Naive thymus-derived CD4-positive, alpha-beta T cell (primary cell): ENCODE results near the gene SMIM10L2A. TPM values are rescaled to one million over a fixed set of nuclear protein-coding genes. Genes with fewer than 3 reads are reported as not detected.

Source experiments
- ATAC-seq: fragments of 150-1000 bp; cut with Tn5 transposase; 2 replicates; pipeline ENCODE4 v1.10.0; 2021; ENCODE audit warnings: mild to moderate bottlenecking, moderate library complexity
- CTCF ChIA-PET: fragments of 350-600 bp; sonication (Branson Sonifier 250); formaldehyde crosslinking; loops from one replicate; lab custom pipeline; 2021; ENCODE audit warnings: antibody characterized with exemption; lab: Charles Lee
- POLR2A ChIA-PET: fragments of 350-600 bp; sonication (Branson Sonifier 250); formaldehyde crosslinking; loops from one replicate; lab custom pipeline; 2021; ENCODE audit warnings: antibody characterized with exemption, inconsistent platforms; lab: Charles Lee
- DNase-seq, 9 donors: peaks; one replicate each; pipeline versions ENCODE4 v3.0.0 to v3.0.0-alpha.2; 2020 to 2022; ENCODE audit warnings: mixed read lengths in 1 of 9
- H3K27ac ChIP-seq: one replicate; pipeline ENCODE4 v1.7.0; 2013; ENCODE audit warnings: mild to moderate bottlenecking, low read depth, low read length, moderate library complexity
- H3K27me3 ChIP-seq, 2 donors: one replicate each; pipeline ENCODE4 v1.7.0; 2013; ENCODE audit warnings: low read length in 2 of 2, mild to moderate bottlenecking in 2 of 2, moderate library complexity in 2 of 2; ENCODE audit not compliant: control insufficient read depth in 2 of 2, insufficient read depth in 2 of 2
- H3K36me3 ChIP-seq, 3 experiments: 1 replicate in 2 of 3; 2 replicates in 1 of 3; pipeline ENCODE4 v1.7.0; 2013; ENCODE audit warnings: low read length in 3 of 3, mild to moderate bottlenecking in 3 of 3, moderate library complexity in 1 of 3; ENCODE audit not compliant: insufficient read depth in 3 of 3, control insufficient read depth in 2 of 3
- H3K4me1 ChIP-seq, 2 donors: one replicate each; pipeline ENCODE4 v1.7.0; 2013; ENCODE audit warnings: low read length in 2 of 2, mild to moderate bottlenecking in 2 of 2, moderate library complexity in 1 of 2; ENCODE audit not compliant: control insufficient read depth in 2 of 2, insufficient read depth in 2 of 2
- H3K4me3 ChIP-seq: 2 replicates; pipeline ENCODE4 v1.7.0; 2013; ENCODE audit warnings: mild to moderate bottlenecking, low read length
- H3K9me3 ChIP-seq, 3 experiments: 1 replicate in 2 of 3; 2 replicates in 1 of 3; pipeline ENCODE4 v1.7.0; 2013; ENCODE audit warnings: low read length in 3 of 3; ENCODE audit not compliant: control insufficient read depth in 2 of 3
- H3K27ac Mint-ChIP-seq, 9 donors: one replicate each; pipeline ENCODE4 v1.8.0; 2020 to 2022; ENCODE audit warnings: mixed read lengths in 9 of 9, mild to moderate bottlenecking in 8 of 9, moderate library complexity in 5 of 9, inconsistent platforms in 2 of 9
- H3K27me3 Mint-ChIP-seq, 5 donors: one replicate each; pipeline ENCODE4 v1.8.0; 2021 to 2022; ENCODE audit warnings: mixed read lengths in 5 of 5, mild to moderate bottlenecking in 1 of 5
- H3K36me3 Mint-ChIP-seq, 5 donors: one replicate each; pipeline ENCODE4 v1.8.0; 2020 to 2022; ENCODE audit warnings: mixed read lengths in 5 of 5, mild to moderate bottlenecking in 3 of 5, inconsistent platforms in 1 of 5
- H3K4me1 Mint-ChIP-seq, 7 donors: one replicate each; pipeline ENCODE4 v1.8.0; 2020 to 2022; ENCODE audit warnings: mixed read lengths in 7 of 7, mild to moderate bottlenecking in 3 of 7, inconsistent platforms in 1 of 7
- H3K4me3 Mint-ChIP-seq, 10 donors: one replicate each; pipeline ENCODE4 v1.8.0; 2020 to 2022; ENCODE audit warnings: mild to moderate bottlenecking in 10 of 10, mixed read lengths in 10 of 10, moderate library complexity in 6 of 10, inconsistent platforms in 2 of 10
- H3K9me3 Mint-ChIP-seq, 11 donors: one replicate each; pipeline ENCODE4 v1.8.0; 2020 to 2022; ENCODE audit warnings: mixed read lengths in 11 of 11, mild to moderate bottlenecking in 4 of 11, inconsistent platforms in 1 of 11, moderate library complexity in 1 of 11
- intact Hi-C, 2 donors: fragments of 100-400 bp; cut with micrococcal nuclease; formaldehyde crosslinking; loops; one replicate each; pipeline ENCODE4 v1.15.1; 2023
- polyA plus RNA-seq, 2 donors: library from polyadenylated mRNA; unstranded; fragments of 300-500 nt; fragmentation: Illumina TruSeq; gene quantifications; one replicate each; pipeline ENCODE4 v1.2.3, GENCODE V29; 2021
- total RNA-seq, 6 experiments: library from RNA in 5 of 6; stranded (reverse) in 5 of 6; gene quantifications; 1 replicate in 5 of 6; 2 replicates in 1 of 6; pipeline ENCODE4 v1.2.3 and lab custom pipeline; 2021 to 2026

Gene SMIM10L2A
- total and polyA plus RNA-seq, 7 experiments from 2014 or later: 0.19 to 5.0 (median 1.3) TPM

- DNase-seq (peak in 1 of 9 donors; percentile 3), ATAC-seq (no peak)
- no peak overlapping the region for H3K4me3 ChIP-seq
- H3K4me1 Mint-ChIP-seq: no peaks in the 10 kb centered on the region
- POLR2A ChIA-PET: no interaction called here
- no peaks in the 10 kb centered on the region for H3K9me3 Mint-ChIP-seq
- no peaks in the 10 kb centered on the region for H3K4me1 ChIP-seq
- no peaks in the 10 kb centered on the region for H3K36me3 Mint-ChIP-seq
- H3K36me3 ChIP-seq: no peaks in the 10 kb centered on the region
- H3K27me3 ChIP-seq: no peaks in the 10 kb centered on the region
- CTCF ChIA-PET: interaction anchor here (0.6 kb wide), 1 partner anchor 90 kb away, joined by 3 read pairs; no protein-coding TSS in a partner anchor
- no peak overlapping the region for H3K27ac Mint-ChIP-seq
- intact Hi-C loops: no loop called here
- peaks cover 0 to 14% (median 0%) of the 10 kb centered on the region in 5 donors for H3K27me3 Mint-ChIP-seq
- no peak overlapping the region for H3K4me3 Mint-ChIP-seq
- no peak overlapping the region for H3K27ac ChIP-seq
- no peaks in the 10 kb centered on the region for H3K9me3 ChIP-seq
These were observed 42.2 kb downstream of the SMIM10L2A start for GRCh38 chrX:135463937-135464336.

- Histone ChIP-seq H3K27me3 (no peaks in the 10 kb centered on the region), H3K36me3 (no peaks in the 10 kb centered on the region), H3K4me1 (no peaks in the 10 kb centered on the region), H3K27ac (no peak overlapping the region), H3K9me3 (no peaks in the 10 kb centered on the region), H3K4me3 (no peak overlapping the region)
- H3K4me1 Mint-ChIP-seq: peaks cover 0 to 9% (median 0%) of the 10 kb centered on the region in 7 donors
- ATAC-seq (no peak), DNase-seq (no peak)
- no peak overlapping the region for H3K27ac Mint-ChIP-seq
- H3K36me3 Mint-ChIP-seq: no peaks in the 10 kb centered on the region
- no peak overlapping the region for H3K4me3 Mint-ChIP-seq
- ChIA-PET POLR2A (interaction anchor here (0.7 kb wide), 1 partner anchor 67 kb away, joined by 3 read pairs; no protein-coding TSS in a partner anchor), CTCF (no interaction called here)
- intact Hi-C loops: loop anchor here in 1 of 2 donors (2.0 kb wide), 1 partner anchor 92 kb away; no protein-coding TSS in a partner anchor
- peaks cover 0 to 21% (median 4%) of the 10 kb centered on the region in 5 donors for H3K27me3 Mint-ChIP-seq
- H3K9me3 Mint-ChIP-seq: peaks cover 0 to 1% (median 0%) of the 10 kb centered on the region in 11 donors
These were observed 54.6 kb downstream of the SMIM10L2A start for GRCh38 chrX:135476378-135476777.

GRCh38 chrX:135477576-135477975, 55.8 kb downstream of the SMIM10L2A start:
- H3K4me1 Mint-ChIP-seq: peaks cover 0 to 9% (median 0%) of the 10 kb centered on the region in 7 donors
- H3K27me3 ChIP-seq: no peaks in the 10 kb centered on the region
- no peak overlapping the region for H3K27ac ChIP-seq
- H3K27me3 Mint-ChIP-seq: peaks cover 0 to 16% (median 4%) of the 10 kb centered on the region in 5 donors
- H3K4me1 ChIP-seq: no peaks in the 10 kb centered on the region
- peaks cover 0 to 1% (median 0%) of the 10 kb centered on the region in 11 donors for H3K9me3 Mint-ChIP-seq
- H3K36me3 ChIP-seq: no peaks in the 10 kb centered on the region
- no peaks in the 10 kb centered on the region for H3K9me3 ChIP-seq
- H3K27ac Mint-ChIP-seq: no peak overlapping the region
- H3K4me3 ChIP-seq: no peak overlapping the region
- ChIA-PET POLR2A (no interaction called here), CTCF (no interaction called here)
- no peaks in the 10 kb centered on the region for H3K36me3 Mint-ChIP-seq
- no peak overlapping the region for H3K4me3 Mint-ChIP-seq
- intact Hi-C loops: loop anchor here (1.0 to 2.0 kb wide), 5 partner anchors 93 to 512 kb away; no protein-coding TSS in a partner anchor
- DNase-seq (peak in 8 of 9 donors; percentile 13 to 58 (median 37)), ATAC-seq (peak; percentile 72)

Other genes with a start within 250 kb of the SMIM10L2A start
- gene ETDA, start 169.9 kb upstream of the SMIM10L2A start, total RNA-seq: not detected
- gene ETDA, start 169.9 kb upstream of the SMIM10L2A start, polyA plus RNA-seq: not detected
- gene ETDC, start 112.5 kb upstream of the SMIM10L2A start, total RNA-seq: not detected
- not detected for gene ETDC, start 112.5 kb upstream of the SMIM10L2A start, polyA plus RNA-seq
- gene ZNF75D, start 77.8 kb upstream of the SMIM10L2A start, total RNA-seq: 10 to 100 TPM in 3 of 5 experiments, 1 to 10 TPM in 2; 9.7 to 19.7 (median 18.1) TPM
- 10 to 100 TPM in 1 of 2 donors, 1 to 10 TPM in 1; 7.3 to 11.4 TPM for gene ZNF75D, start 77.8 kb upstream of the SMIM10L2A start, polyA plus RNA-seq
- gene ZNF449, start 77.1 kb upstream of the SMIM10L2A start, total RNA-seq: 1 to 10 TPM; 2.4 to 8.7 (median 4.7) TPM
- gene ZNF449, start 77.1 kb upstream of the SMIM10L2A start, polyA plus RNA-seq: 1 to 10 TPM; 1.1 to 2.2 TPM
- gene INTS6L, start 98.7 kb downstream of the SMIM10L2A start, total RNA-seq: 10 to 100 TPM; 31.0 to 46.8 (median 32.4) TPM
- gene INTS6L, start 98.7 kb downstream of the SMIM10L2A start, polyA plus RNA-seq: 1 to 10 TPM; 5.9 to 9.2 TPM